GM12878 (cell line): ENCODE results near the gene CHST15. TPM values are rescaled to one million over a fixed set of nuclear protein-coding genes. Genes with fewer than 3 reads are reported as not detected.

Source experiments
- ATAC-seq: fragments of 200-7000 bp; cut with Tn5 transposase; 3 replicates; pipeline ENCODE4 v1.9.1; 2020; ENCODE audit warnings: mild to moderate bottlenecking, moderate library complexity
- BruUV-seq: library from RNA; stranded (reverse); fragments of 400-500 nt; replicated peaks from 2 replicates; lab custom pipeline; 2021; lab: Mats Ljungman, UMichigan
- CTCF ChIA-PET: fragments of 300-600 bp; sonication (Branson Sonifier 250); formaldehyde crosslinking; extraction: SDS; loops from one replicate; lab custom pipeline; 2021; ENCODE audit warnings: inconsistent platforms; lab: Yijun Ruan, JAX
- POLR2A ChIA-PET: fragments of 350-600 bp; formaldehyde crosslinking; extraction: SDS; loops from one replicate; lab custom pipeline; 2021; ENCODE audit warnings: inconsistent platforms; lab: Charles Lee
- RAD21 ChIA-PET: fragments of 300-600 bp; sonication (Branson Sonifier 250); formaldehyde crosslinking; loops from one replicate; lab custom pipeline; 2023; ENCODE audit warnings: antibody characterized with exemption; ENCODE audit not compliant: unreplicated experiment; lab: Charles Lee
- SMC1A ChIA-PET: fragments of 300-600 bp; sonication (Branson Sonifier 250); formaldehyde crosslinking; loops from one replicate; lab custom pipeline; 2023; ENCODE audit not compliant: unreplicated experiment, uncharacterized antibody; lab: Charles Lee
- DNase-seq: peaks from one replicate; pipeline ENCODE4 v3.0.0-alpha.2; 2011; ENCODE audit warnings: low read depth, low spot score
- FAIRE-seq: peaks from 3 replicates; lab custom pipeline; 2011; peaks lifted over from hg19 to GRCh38; lab: Jason Lieb, UNC
- H2AFZ ChIP-seq: 2 replicates; pipeline ENCODE4 v1.6.0; 2011; ENCODE audit warnings: low read depth, low read length, control low read depth; ENCODE audit not compliant: control insufficient read depth
- H3K27ac ChIP-seq: 2 replicates; pipeline ENCODE4 v1.5.1; 2011; ENCODE audit warnings: control low read depth; ENCODE audit not compliant: control insufficient read depth, insufficient read depth
- H3K27me3 ChIP-seq, 2 experiments: replicated peaks in 1 of 2; 2 replicates each; pipeline versions ENCODE4 v1.6.0 to v1.6.1; 2011; ENCODE audit warnings: low read length in 1 of 2; ENCODE audit not compliant: control insufficient read depth in 2 of 2, insufficient read depth in 2 of 2
- H3K36me3 ChIP-seq, 2 experiments: 2 replicates each; pipeline ENCODE4 v1.5.1; 2011; ENCODE audit warnings: low read length in 1 of 2; ENCODE audit not compliant: control insufficient read depth in 2 of 2, insufficient read depth in 2 of 2
- H3K4me1 ChIP-seq: 2 replicates; pipeline ENCODE4 v1.6.1; 2011; ENCODE audit warnings: mild to moderate bottlenecking, low read length, moderate library complexity, mixed read lengths; ENCODE audit not compliant: control insufficient read depth, insufficient read depth
- H3K4me2 ChIP-seq: 2 replicates; pipeline ENCODE4 v1.6.0; 2011; ENCODE audit warnings: control low read depth; ENCODE audit not compliant: control insufficient read depth, insufficient read depth
- H3K4me3 ChIP-seq: fragments of 200-600 bp; sonication (generic); 2 replicates; pipeline ENCODE4 v1.5.1; 2016
- H3K79me2 ChIP-seq: 2 replicates; pipeline ENCODE4 v1.6.0; 2011; ENCODE audit warnings: low read length; ENCODE audit not compliant: control insufficient read depth, insufficient read depth
- H3K9ac ChIP-seq: 2 replicates; pipeline ENCODE4 v1.8.0; 2011; ENCODE audit warnings: low read length, control low read depth, mixed read lengths; ENCODE audit not compliant: control insufficient read depth, insufficient read depth
- H3K9me3 ChIP-seq: replicated peaks from 3 replicates; pipeline ENCODE4 v1.5.1; 2011; ENCODE audit warnings: mild to moderate bottlenecking, low read length; ENCODE audit not compliant: control insufficient read depth, insufficient read depth
- H4K20me1 ChIP-seq: 2 replicates; pipeline ENCODE4 v1.6.0; 2011; ENCODE audit not compliant: control insufficient read depth, insufficient read depth
- ATF7 ChIP-seq: fragments of 450-650 bp; IDR thresholded peaks from 2 replicates; pipeline ENCODE4 v1.6.1; 2016; ENCODE audit warnings: low read depth, mild to moderate bottlenecking
- CREB1 ChIP-seq: IDR thresholded peaks from 2 replicates; pipeline ENCODE4 v1.6.1; 2012; ENCODE audit warnings: low read depth, mild to moderate bottlenecking, inconsistent platforms
- JUNB ChIP-seq: IDR thresholded peaks from 2 replicates; pipeline ENCODE4 v1.6.1; 2016; ENCODE audit warnings: antibody characterized with exemption, mild to moderate bottlenecking
- KLF5 ChIP-seq: fragments of 450-650 bp; IDR thresholded peaks from 2 replicates; pipeline ENCODE4 v1.6.1; 2014; ENCODE audit warnings: mild to moderate bottlenecking; ENCODE audit not compliant: partially characterized antibody
- MYB ChIP-seq: fragments of 150-350 bp; IDR thresholded peaks from 2 replicates; pipeline ENCODE4 v1.6.1; 2014; ENCODE audit warnings: mild to moderate bottlenecking, low read depth, low read length, borderline replicate concordance
- NFXL1 ChIP-seq: fragments of 450-650 bp; IDR thresholded peaks from 2 replicates; pipeline ENCODE4 v1.6.1; 2017; ENCODE audit warnings: antibody characterized with exemption, mild to moderate bottlenecking, borderline replicate concordance
- SMARCA5 ChIP-seq: fragments of 450-650 bp; IDR thresholded peaks from 2 replicates; pipeline ENCODE4 v1.6.1; 2017; ENCODE audit warnings: mild to moderate bottlenecking
- SMC3 ChIP-seq: IDR thresholded peaks from 2 replicates; pipeline ENCODE4 v1.6.1; 2011; ENCODE audit warnings: low read length, improper control_type of control experiment, borderline replicate concordance
- WRNIP1 ChIP-seq: IDR thresholded peaks from 2 replicates; pipeline ENCODE4 v1.6.1; 2011; ENCODE audit warnings: low read depth, low read length, improper control_type of control experiment, borderline replicate concordance
- whole genome bisulfite sequencing: methylation state at CpG from one replicate; pipeline ENCODE4 v1.1.6; 2016; ENCODE audit warnings: low lambda C conversion rate; ENCODE audit not compliant: insufficient replicate concordance, insufficient coverage; ENCODE audit errors: missing lambda C conversion rate; 5-methylcytosine and 5-hydroxymethylcytosine counted together
- in situ Hi-C: fragments of 300-500 bp; cut with MboI; formaldehyde crosslinking; loops from 9 replicates; pipeline ENCODE4 v1.14.3; 2018; ENCODE audit warnings: mixed read lengths
- intact Hi-C: fragments of 100-400 bp; cut with micrococcal nuclease; formaldehyde crosslinking; loops from one replicate; pipeline ENCODE4 v1.14.2; 2022; ENCODE audit not compliant: unreplicated experiment
- polyA plus RNA-seq, 11 experiments: library from polyadenylated mRNA; depleted of rRNA in 4 of 11; unstranded in 6 of 11; stranded (reverse) in 5 of 11; fragments of >200 nt; fragmentation: Nextera tagmentation in 4 of 11; fragmentation: Illumina TruSeq in 1 of 11; extraction: Ambion mirVana in 4 of 11; extraction: Trizol in 1 of 11; gene quantifications; 1 replicate in 1 of 11; 2 replicates in 10 of 11; pipeline versions ENCODE4 v1.2.1 to v1.2.3, GENCODE V29; 2011 to 2016; ENCODE audit warnings: inconsistent platforms in 2 of 11, missing spikeins in 2 of 11, low read depth in 1 of 11
- total RNA-seq, 4 experiments: library from RNA; depleted of rRNA in 3 of 4; stranded (reverse); fragments of >200 nt in 3 of 4; fragmentation: Illumina TruSeq in 1 of 4; extraction: Trizol in 1 of 4; gene quantifications; 2 replicates each; pipeline versions ENCODE4 v1.2.1 to v1.2.3, GENCODE V29; 2013 to 2021
- TF ChIP-seq, protein P1 (sequence below): fragments of 450-650 bp; IDR thresholded peaks from 2 replicates; pipeline ENCODE4 v1.6.1; 2017; ENCODE audit warnings: mild to moderate bottlenecking
- TF ChIP-seq, protein P2 (sequence below): fragments of 450-650 bp; formaldehyde crosslinking; IDR thresholded peaks from 2 replicates; pipeline ENCODE4 v1.4.0; 2020; ENCODE audit warnings: mild to moderate bottlenecking, moderate library complexity
- TF ChIP-seq, protein P3 (sequence below): IDR thresholded peaks from 2 replicates; pipeline ENCODE4 v1.6.1; 2011; ENCODE audit warnings: borderline replicate concordance, low read depth, mild to moderate bottlenecking, moderate library complexity, mixed read lengths, low read length; ENCODE audit not compliant: insufficient read depth; ENCODE audit errors: extremely low read length
- TF ChIP-seq, protein P4 (sequence below): fragments of 450-650 bp; conservative IDR thresholded peaks from 2 replicates; pipeline ENCODE4 v1.6.1; 2017; ENCODE audit warnings: mild to moderate bottlenecking, moderate library complexity
- TF ChIP-seq, protein P5 (sequence below): IDR thresholded peaks from 2 replicates; pipeline ENCODE4 v1.6.1; 2012; ENCODE audit warnings: low read depth, low read length, improper control_type of control experiment

The CHST15 gene
- total and polyA plus RNA-seq, 10 of the 15 experiments (the other 5 are each of a cell fraction or from before 2014, with no cell fraction given): 0.02 to 0.53 (median 0.05) TPM; not detected in 1

DNA sequence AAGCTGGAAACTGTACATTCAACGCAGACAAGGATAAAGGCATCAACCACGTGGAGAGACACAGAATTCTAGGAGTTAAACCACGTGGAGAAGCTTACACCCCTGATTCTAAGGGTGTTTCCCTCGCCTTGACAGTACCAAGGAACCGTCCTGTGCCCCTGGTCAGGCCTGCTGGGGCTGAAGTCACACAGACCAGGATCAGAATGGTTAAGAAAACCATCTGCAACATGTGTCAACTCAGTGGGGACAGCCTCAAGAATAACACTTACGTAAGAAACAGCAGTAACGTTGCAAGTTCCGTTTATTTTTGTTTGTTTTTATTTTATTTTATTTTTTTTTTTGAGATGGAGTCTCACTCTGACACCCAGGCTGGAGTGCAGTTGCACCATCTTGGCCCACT is 55.6 kb downstream of the CHST15 start:
- intact Hi-C loops: loop anchor here (5.0 kb wide), 1 partner anchor 185 kb away; no protein-coding TSS in a partner anchor
- Histone ChIP-seq H4K20me1 (no peaks in the 10 kb centered on the region), H2AFZ (no peak overlapping the region)
- no TSS peak for BruUV-seq
- TF ChIP-seq NFXL1: no peak
- TF ChIP-seq JUNB: no peak
- no peak for TF ChIP-seq SMC3
- TF ChIP-seq, protein P1, sequence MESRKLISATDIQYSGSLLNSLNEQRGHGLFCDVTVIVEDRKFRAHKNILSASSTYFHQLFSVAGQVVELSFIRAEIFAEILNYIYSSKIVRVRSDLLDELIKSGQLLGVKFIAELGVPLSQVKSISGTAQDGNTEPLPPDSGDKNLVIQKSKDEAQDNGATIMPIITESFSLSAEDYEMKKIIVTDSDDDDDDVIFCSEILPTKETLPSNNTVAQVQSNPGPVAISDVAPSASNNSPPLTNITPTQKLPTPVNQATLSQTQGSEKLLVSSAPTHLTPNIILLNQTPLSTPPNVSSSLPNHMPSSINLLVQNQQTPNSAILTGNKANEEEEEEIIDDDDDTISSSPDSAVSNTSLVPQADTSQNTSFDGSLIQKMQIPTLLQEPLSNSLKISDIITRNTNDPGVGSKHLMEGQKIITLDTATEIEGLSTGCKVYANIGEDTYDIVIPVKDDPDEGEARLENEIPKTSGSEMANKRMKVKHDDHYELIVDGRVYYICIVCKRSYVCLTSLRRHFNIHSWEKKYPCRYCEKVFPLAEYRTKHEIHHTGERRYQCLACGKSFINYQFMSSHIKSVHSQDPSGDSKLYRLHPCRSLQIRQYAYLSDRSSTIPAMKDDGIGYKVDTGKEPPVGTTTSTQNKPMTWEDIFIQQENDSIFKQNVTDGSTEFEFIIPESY: no peak
- TF ChIP-seq MYB: no peak
- TF ChIP-seq, protein P2, sequence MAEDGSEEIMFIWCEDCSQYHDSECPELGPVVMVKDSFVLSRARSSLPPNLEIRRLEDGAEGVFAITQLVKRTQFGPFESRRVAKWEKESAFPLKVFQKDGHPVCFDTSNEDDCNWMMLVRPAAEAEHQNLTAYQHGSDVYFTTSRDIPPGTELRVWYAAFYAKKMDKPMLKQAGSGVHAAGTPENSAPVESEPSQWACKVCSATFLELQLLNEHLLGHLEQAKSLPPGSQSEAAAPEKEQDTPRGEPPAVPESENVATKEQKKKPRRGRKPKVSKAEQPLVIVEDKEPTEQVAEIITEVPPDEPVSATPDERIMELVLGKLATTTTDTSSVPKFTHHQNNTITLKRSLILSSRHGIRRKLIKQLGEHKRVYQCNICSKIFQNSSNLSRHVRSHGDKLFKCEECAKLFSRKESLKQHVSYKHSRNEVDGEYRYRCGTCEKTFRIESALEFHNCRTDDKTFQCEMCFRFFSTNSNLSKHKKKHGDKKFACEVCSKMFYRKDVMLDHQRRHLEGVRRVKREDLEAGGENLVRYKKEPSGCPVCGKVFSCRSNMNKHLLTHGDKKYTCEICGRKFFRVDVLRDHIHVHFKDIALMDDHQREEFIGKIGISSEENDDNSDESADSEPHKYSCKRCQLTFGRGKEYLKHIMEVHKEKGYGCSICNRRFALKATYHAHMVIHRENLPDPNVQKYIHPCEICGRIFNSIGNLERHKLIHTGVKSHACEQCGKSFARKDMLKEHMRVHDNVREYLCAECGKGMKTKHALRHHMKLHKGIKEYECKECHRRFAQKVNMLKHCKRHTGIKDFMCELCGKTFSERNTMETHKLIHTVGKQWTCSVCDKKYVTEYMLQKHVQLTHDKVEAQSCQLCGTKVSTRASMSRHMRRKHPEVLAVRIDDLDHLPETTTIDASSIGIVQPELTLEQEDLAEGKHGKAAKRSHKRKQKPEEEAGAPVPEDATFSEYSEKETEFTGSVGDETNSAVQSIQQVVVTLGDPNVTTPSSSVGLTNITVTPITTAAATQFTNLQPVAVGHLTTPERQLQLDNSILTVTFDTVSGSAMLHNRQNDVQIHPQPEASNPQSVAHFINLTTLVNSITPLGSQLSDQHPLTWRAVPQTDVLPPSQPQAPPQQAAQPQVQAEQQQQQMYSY (CRISPR knock-in tag): no peak
- TF ChIP-seq WRNIP1: no peak
- TF ChIP-seq KLF5: no peak
- TF ChIP-seq, protein P3, sequence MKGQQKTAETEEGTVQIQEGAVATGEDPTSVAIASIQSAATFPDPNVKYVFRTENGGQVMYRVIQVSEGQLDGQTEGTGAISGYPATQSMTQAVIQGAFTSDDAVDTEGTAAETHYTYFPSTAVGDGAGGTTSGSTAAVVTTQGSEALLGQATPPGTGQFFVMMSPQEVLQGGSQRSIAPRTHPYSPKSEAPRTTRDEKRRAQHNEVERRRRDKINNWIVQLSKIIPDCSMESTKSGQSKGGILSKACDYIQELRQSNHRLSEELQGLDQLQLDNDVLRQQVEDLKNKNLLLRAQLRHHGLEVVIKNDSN: no peak
- TF ChIP-seq, protein P4, sequence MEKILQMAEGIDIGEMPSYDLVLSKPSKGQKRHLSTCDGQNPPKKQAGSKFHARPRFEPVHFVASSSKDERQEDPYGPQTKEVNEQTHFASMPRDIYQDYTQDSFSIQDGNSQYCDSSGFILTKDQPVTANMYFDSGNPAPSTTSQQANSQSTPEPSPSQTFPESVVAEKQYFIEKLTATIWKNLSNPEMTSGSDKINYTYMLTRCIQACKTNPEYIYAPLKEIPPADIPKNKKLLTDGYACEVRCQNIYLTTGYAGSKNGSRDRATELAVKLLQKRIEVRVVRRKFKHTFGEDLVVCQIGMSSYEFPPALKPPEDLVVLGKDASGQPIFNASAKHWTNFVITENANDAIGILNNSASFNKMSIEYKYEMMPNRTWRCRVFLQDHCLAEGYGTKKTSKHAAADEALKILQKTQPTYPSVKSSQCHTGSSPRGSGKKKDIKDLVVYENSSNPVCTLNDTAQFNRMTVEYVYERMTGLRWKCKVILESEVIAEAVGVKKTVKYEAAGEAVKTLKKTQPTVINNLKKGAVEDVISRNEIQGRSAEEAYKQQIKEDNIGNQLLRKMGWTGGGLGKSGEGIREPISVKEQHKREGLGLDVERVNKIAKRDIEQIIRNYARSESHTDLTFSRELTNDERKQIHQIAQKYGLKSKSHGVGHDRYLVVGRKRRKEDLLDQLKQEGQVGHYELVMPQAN: no peak
- no peak for TF ChIP-seq SMARCA5
- no peak for TF ChIP-seq ATF7
- no peak for TF ChIP-seq CREB1
- TF ChIP-seq, protein P5, sequence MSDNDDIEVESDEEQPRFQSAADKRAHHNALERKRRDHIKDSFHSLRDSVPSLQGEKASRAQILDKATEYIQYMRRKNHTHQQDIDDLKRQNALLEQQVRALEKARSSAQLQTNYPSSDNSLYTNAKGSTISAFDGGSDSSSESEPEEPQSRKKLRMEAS: no peak
- TF ChIP-seq, all 136 proteins: peak for 0
- SMC1A ChIA-PET: no interaction called here
- WGBS: 47% methylated on average over 8 of the region's 8 CpGs
- ATAC-seq (no peak), DNase-seq (no peak), FAIRE-seq (no peak)
- no peak overlapping the region for H3K4me3 ChIP-seq
- in situ Hi-C loops: no loop called here
- RAD21 ChIA-PET: no interaction called here
- no peak overlapping the region for H3K4me2 ChIP-seq
- H3K27me3 ChIP-seq: no peaks in the 10 kb centered on the region; a peak in 2 of 4 replicates
- H3K9me3 ChIP-seq: no peaks in the 10 kb centered on the region
- H3K79me2 ChIP-seq: no peaks in the 10 kb centered on the region
- H3K9ac ChIP-seq: no peak overlapping the region
- no peaks in the 10 kb centered on the region for H3K36me3 ChIP-seq
- POLR2A ChIA-PET: no interaction called here
- CTCF ChIA-PET: no interaction called here
- H3K4me1 ChIP-seq: peaks cover 24% of the 10 kb centered on the region
- no peak overlapping the region for H3K27ac ChIP-seq
